Kidney glomerular epithelial cell (primary cell): ENCODE measurements around the gene REEP6.
"Not testable (repeated sequence)": the region's sequence is repeated elsewhere in the genome, so short reads cannot be mapped to it uniquely, and the experiment has no call there.

Source experiments
- DNase-seq: peaks from one replicate; lab custom pipeline; 2025; lab: John Stamatoyannopoulos, UW

REEP6 gene

DNA sequence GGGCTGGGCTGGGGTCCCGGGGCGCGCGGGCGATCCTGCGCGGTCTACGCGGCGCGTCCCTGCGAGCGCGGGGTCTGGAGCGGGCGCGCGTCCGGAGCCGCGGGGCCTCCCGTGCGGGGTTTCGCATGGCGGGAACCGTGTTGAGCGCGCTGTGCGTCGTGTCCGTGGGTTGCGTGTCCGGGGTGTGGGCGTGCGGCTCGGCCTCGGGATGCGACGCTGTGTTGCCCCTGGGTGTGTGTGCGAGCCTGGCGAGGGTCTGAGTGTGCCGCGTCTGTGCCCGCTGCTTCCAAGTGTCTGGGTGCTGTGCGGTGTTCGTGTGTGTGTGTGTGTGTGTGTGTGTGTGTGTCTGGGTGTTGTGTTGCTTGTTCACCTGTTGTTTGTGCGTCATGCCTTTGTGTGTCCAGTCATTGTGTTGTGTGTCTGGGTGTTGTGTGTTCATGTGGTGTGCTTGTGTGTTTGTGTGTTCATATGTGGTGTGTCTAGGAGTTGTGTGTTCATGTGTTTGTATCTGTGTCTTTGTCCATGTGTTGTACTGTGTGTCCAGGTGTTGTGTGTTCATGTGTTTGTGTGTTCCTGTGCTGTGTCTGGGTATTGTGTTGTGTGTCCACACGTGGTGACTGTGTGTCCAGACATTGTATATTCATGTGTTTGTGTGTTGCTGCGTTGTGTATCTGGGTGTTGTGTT lies 33.4 kb downstream of the REEP6 start:
- no peak for DNase-seq

DNA sequence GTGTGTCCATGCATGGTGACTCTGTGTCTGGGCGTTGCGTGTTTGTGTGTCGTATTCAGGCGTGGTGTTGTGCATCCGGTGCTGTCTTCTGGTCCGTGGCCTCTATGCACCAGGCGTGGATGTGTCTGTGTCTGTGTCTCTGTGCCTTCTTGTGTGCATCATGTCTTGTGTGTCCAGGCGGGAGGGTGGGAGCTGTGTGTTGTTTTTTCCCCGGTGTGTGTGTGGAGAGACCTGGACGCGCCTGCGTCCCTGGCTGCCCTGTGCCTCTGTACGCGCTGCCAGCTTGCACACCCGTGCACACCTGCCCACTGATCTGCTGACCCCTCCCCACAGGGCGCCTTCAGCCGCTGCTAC lies 34.0 kb downstream of the REEP6 start:
- DNase-seq = no peak

DNA sequence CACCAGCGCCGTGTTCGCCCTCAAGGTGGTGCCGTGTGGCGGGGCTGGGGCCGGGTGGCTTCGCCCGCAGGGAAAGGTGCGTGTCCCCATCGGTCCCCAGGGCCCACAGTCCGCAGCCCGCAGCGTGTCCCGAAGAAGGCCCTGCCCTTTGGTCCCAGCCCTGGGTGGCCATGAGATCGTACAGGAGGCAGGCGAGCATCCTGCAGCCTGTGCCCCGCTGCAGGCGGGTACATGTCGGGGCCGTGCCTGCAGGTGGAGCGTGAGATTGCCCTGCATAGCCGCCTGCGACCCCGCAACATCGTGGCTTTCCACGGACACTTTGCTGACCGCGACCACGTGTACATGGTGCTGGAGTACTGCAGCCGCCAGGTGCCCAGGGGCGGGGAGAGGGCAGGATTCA lies 34.4 kb downstream of the REEP6 start:
- DNase-seq = no peak

DNA sequence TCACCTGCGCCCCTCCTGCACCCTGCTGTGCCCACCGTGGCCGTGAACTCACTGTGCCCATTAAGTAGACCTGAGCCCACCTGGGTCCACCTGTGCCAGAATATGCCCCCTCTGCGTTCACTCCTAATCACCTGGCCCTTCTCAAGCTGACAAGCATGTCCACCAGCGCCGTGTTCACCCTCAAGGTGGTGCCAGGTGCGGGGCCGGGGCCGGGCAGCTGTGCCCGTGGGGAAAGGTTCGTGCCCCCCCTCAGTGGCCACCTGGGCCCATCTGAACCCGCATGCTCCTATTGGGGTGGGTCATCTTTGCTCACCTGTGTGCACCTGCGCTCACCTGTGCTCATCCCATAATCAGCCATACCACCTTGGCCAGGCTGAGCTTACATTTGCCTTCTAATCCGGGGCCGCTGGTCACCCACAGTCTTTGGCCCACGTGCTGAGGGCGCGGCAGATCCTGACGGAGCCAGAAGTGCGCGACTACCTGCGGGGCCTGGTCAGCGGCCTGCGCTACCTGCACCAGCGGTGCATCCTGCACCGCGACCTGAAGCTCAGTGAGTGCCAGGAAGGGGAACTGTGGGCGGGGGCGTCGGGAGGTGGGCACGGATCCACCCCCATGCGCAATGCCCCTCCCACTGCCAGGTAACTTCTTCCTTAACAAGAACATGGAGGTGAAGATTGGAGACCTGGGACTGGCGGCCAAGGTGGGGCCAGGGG lies 35.2 kb downstream of the REEP6 start:
- no peak for DNase-seq

DNA sequence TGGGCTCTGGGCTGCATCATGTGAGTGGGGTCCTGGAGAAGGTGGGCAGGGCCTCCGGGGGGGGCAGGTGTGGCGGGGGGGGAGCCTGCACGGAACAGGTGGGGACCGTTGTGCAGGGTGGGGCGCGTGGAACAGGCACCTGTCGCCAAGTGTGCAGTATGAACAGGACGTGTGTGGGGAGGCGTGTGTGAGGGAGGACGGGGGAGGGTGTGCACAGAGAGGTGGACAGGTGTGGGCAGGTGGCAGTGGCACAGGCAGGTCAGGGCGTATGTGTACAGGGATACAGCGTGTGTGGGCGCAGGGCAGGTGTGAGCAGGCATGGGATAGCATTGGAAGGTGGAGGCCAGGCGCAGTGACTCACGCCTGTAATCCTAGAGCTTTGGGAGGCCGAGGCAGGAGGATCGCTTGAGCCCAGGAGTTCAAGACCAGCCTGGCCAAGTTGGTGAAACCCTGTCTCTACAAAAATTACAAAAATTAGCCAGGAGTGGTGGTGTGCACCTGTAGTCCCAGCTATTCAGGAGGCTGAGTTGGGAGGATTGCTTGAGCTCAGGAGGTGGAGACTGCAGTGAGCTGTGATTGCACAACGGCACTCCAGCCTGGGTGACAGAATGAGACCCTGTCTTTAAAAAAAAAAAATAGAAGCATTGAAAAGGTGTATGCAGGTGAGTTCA lies 36.1 kb downstream of the REEP6 start:
- DNase-seq = no peak

DNA sequence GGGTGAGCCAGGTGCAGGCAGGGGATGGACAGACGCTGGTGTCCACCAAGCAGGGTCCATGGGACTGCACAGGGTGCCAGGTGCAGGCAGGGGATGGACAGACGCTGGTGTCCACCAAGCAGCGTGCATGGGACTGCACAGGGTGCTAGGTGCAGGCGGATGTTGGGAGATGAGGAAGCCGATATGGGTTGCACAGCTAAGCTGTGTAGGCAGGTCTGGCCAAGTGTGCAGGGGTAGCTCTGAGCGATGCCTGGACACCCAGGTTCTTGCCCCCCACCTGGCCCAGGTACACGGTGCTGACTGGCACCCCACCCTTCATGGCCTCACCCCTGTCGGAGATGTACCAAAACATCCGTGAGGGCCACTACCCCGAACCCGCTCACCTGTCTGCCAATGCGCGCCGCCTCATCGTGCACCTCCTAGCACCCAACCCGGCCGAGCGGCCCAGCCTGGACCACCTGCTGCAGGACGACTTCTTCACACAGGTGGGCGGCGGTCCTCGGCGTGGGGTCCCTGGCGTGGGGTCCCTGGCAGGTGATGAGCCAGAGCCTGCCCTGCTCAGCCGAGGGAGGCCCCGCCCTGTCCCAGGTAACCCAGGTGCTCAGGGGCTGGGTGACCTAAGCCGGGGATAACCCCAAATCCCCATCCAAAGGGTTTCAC lies 36.8 kb downstream of the REEP6 start:
- DNase-seq = no peak

DNA sequence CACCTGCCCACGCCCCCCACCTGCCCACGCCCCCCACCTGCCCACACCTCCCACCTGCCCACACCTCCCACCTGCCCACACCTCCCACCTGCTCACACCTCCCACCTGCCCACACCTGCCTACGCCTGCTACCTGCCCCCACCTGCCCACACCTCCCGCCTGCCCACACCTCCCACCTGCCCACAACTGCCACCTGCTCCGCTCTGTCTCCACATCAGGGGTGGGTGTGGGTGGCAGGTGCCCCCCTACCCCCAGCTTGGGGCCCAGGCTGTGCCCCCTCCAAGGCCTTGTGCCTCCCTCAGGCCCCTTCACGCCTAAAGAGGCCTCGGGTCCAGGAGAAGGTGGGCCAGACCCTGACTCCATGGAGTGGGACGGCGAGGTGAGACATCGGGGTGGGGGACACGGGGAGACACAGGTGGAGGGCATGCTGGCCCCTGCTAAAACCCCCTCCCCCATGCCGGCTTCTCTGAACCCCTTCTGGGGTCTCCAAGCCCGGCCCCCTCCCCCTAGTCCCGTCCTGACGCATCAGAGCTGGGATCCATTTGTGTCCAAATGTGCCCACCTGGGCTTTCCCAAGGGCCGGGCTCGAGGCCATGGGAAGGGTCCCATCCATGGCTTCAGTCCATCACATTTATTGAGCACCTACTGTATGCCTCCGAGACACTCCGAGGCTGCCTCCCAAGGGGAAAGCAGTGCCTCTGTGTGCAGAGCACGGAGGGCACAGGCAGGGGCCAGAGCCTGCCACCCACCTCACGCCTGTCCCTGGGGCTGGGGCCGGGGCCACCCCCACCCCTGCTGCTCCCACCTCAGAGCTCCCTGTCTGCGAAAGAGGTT lies 37.8 kb downstream of the REEP6 start:
- DNase-seq = no peak

DNA sequence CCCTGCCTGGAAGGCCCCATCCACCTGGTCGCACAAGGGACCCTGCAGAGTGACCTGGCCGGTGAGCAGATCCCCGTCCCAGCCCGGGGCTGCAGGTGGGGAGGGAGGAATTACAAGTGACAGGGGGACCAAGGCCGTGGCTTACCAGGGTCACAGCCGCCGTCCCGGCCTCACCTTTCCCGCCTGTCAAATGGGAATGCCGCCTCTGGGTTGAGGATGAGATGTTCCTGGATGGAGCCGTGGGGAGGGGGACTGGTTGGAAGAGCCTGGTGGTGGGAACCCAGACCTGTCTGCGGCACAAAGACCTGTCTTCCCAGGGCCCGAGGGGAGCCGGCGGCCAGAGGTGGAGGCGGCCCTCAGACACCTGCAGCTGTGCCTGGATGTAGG lies 38.4 kb downstream of the REEP6 start:
- no peak for DNase-seq

DNA sequence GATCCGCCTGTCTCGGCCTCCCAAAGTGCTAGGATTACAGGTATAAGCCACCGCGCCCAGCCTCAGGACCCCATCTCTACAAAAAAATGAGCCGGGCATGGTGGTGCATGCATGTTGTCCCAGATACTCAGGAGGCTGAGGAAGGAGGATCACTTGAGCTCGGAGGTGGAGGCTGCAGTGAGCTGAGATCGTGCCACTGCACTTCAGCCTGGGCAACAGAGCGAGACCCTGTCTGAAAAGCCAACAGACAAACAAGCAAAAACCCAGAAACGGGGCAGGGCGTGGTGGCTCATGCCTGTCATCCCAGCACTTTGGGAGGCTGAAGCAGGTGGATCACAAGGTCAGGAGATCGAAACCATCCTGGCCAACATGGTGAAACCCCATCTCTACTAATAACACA lies 39.9 kb downstream of the REEP6 start:
- DNase-seq = not testable (repeated sequence)

DNA sequence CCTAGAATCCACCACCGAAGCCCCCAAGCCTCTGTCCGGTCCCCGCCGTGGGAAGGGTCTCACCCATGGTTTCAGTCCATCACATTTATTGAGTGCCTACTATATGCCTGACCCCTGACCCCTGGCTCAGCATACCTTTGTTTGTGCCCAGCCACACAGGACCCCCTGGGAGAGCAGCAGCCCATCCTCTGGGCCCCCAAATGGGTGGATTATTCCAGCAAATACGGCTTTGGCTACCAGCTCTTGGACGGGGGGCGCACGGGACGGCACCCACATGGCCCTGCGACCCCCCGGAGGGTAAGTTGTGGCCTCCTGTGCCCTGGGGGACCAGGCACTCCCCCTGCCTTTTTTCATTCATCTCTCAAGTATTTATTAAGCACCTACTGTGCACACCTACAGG lies 40.6 kb downstream of the REEP6 start:
- DNase-seq = no peak

DNA sequence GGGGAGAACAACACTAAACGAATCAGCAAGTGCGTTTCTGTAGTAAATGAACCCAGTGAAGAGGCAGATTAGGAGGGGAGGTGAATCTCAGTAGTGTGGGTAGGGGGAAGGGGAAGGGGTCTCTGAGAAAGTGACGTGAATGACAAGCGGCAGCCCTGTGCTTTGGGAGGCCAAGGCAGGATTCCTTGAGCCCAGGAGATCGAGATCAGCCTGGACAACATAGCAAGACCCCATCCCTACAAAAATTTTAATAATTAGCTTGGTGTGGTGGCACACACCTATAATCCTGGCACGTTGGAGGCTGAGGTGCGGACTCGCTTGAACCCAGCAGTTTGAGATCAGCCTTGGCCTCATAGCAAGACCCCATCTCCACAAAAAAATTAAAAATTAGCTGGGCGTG lies 41.0 kb downstream of the REEP6 start:
- DNase-seq = no peak

DNA sequence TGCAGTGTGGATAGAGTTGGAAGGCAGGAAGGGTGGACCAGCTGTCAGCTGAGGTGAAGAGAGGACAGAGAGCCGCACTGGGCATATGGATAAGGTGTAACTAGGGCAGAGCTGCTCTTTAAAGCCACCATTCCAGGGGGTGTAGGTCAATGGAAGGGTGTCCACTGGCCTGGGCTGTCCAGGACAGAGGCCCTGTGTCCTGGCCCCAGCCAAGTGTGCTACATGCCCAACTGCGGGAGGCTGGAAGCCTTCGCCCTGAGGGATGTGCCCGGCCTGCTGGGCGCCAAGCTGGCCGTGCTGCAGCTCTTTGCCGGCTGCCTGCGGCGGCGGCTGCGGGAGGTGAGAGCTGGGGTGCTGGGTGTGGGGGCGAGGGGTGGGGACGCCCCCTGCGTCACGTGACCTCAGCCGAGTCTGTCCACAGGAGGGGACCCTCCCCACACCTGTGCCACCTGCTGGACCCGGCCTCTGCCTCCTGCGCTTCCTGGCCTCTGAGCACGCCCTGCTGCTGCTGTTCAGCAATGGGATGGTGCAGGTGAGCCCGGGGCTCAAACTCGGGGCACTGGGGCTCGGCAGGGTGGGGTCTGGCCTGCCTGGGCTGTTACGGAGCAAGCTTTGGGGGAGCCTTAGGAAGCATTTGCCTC lies 42.6 kb downstream of the REEP6 start:
- DNase-seq = no peak

DNA sequence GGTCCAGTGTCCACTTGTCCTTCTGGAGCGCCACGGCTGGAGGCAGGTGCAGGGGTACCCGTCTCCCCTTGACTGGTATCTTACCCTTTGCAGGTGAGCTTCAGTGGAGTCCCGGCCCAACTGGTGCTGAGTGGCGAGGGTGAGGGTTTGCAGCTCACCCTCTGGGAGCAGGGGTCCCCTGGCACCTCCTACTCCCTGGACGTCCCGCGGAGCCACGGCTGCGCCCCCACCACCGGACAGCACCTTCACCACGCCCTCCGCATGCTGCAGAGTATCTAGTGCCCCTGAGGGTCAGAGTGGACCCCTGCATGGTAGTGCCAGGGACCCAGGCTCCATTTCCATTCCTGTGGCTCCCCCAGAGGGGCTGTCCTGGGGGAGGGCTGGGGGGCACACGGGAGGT lies 44.0 kb downstream of the REEP6 start:
- DNase-seq = no peak

DNA sequence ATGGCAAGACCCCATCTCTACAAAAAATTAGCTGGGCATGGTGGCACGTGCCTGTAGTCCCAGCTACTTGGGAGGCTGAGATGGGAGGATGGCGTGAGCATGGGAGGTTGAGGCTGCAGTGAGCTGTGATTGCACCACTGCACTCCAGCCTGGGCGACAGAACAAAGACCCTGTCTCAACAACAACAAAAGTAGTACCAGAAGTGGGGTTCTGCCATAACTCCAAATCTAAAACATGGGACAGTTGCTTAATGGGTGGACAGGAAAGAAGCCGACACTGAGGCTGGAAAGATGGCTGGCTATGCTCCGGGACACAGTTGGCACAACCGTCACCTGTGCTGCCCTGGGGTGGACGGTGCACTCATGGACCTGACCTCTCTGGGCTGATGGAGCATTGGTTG lies 44.7 kb downstream of the REEP6 start:
- not testable (repeated sequence) for DNase-seq

DNA sequence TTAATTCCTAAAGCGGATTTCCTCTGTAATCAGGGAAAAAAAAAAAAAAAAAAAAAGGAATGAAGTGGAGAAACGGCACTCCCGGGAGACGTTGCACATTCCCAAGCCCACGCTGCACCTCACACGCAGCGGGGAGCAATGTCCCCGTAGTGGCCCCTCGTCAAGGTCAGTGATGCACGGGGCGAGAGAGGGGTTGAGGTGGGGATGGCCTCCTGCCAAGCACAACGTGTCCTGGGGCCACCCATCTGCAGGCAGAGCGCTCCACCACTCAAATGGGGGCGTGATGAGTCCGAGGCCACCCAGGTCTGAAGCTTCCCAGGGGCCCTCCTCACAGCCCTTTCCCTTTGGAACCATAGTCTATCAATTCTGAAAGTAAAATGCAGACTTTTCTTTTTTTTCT lies 48.0 kb downstream of the REEP6 start:
- no peak for DNase-seq

DNA sequence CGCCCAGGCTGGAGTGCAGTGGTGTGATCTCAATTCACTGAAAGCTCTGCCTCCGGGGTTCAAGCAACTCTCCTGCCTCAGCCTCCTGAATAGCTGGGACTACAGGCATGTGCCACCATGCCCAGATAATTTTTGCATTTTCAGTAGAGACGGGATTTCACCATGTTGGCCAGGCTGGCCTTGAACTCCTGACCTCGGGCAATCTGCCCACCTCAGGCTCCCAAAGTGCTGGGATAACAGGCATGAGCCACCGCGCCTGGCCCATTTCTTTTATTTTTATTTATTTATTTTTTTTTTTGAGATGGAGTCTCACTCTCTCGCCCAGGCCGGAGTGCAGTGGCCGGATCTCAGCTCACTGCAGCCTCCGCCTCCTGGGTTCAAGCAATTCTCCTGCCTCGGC lies 48.8 kb downstream of the REEP6 start:
- not testable (repeated sequence) for DNase-seq

DNA sequence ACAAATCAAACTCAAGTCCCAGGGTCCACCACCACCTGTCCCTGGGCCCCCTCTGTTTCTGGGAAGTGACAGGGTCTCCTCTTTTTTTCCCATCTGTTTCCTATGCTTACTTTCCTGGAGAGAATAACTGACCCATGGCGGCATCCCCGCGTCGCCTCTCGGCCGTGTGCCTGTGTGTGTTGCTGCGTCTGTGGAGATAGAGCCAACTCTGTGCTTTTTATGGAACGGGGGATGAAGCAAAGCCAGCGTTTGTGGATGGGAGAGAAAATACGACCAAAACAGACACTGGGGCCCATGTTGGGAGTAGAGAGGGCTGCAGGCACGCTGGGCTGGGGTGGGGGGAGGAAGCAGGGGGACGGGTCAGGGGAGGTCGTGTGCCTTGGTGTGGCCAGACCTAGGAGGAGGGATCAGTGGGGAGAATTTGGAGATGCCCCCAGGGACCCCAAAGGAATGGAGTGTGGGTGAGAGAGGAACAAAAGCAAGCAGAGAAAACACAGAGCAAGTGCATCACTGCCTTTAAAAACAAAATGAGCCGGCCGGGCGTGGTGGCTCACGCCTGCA lies 49.5 kb downstream of the REEP6 start:
- no peak for DNase-seq
